ENCODE results near the gene RNF31.

Gene RNF31

DNA sequence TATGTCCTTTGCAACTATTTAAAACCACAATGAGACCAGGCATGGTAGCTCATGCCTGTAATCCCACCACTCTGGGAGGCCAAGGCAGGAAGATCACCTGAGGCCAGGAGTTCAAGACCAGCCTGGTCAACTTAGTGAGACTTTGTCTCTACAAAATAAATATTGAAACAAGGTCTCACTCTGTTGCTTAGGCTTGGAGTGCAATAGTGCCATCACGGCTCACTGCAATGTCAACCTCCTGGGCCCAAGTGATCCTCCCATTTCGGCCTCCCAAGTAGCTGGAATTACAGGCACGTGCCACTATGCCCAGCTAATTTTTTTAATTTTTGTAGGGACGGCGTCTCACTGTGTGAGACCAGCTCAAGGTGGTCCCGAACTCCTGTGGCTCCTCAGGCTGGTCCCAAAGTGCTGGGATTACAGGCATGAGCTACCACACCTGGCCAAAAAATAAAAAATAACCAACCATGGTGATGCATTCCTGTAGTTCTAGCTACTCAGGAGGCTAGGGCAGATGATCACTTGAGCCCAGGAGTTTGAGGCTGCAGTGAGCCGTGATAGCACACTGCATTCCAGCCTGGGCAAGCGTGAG is 17.8 kb upstream of the RNF31 start:
- H3K4me3 ChIP-seq (ENCODE audit: low read depth, low read length) = no peak overlapping the region
- TF ChIP-seq, protein P1, sequence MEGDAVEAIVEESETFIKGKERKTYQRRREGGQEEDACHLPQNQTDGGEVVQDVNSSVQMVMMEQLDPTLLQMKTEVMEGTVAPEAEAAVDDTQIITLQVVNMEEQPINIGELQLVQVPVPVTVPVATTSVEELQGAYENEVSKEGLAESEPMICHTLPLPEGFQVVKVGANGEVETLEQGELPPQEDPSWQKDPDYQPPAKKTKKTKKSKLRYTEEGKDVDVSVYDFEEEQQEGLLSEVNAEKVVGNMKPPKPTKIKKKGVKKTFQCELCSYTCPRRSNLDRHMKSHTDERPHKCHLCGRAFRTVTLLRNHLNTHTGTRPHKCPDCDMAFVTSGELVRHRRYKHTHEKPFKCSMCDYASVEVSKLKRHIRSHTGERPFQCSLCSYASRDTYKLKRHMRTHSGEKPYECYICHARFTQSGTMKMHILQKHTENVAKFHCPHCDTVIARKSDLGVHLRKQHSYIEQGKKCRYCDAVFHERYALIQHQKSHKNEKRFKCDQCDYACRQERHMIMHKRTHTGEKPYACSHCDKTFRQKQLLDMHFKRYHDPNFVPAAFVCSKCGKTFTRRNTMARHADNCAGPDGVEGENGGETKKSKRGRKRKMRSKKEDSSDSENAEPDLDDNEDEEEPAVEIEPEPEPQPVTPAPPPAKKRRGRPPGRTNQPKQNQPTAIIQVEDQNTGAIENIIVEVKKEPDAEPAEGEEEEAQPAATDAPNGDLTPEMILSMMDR (IDR thresholded peaks at IDR 0.05; ENCODE audit: low read depth, low read length, missing control alignments) = no peak
- DNase-seq (ENCODE audit: low read depth) = no peak

DNA sequence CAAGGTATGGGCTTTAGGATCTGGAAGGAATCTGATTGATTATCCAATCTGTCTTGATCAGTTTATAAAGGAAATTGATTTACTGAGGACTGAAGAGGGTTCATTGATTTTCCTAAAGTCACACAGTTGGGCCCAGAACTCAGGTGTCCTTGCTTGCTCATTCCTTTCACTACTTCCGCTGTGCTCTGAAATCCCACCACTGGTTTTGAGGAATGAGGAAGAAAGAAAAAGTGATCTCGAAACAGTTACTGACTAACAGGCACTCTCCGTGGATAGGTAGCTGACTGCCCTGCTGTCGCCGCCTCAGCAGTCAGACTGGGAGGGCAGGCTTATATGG is 16.9 kb upstream of the RNF31 start, which contains the start of gene FITM1:
TSS of gene FITM1 (plus strand) at position 280 of the 337 bp plus-strand sequence. CDS start 905 bp downstream, outside the sequence.
- DNase-seq (ENCODE audit: low read depth) = no peak
- TF ChIP-seq, protein P1 (IDR thresholded peaks at IDR 0.05; ENCODE audit: low read depth, low read length, missing control alignments) = no peak
- H3K4me3 ChIP-seq (ENCODE audit: low read depth, low read length) = no peak within 1 kb of the TSS

DNA sequence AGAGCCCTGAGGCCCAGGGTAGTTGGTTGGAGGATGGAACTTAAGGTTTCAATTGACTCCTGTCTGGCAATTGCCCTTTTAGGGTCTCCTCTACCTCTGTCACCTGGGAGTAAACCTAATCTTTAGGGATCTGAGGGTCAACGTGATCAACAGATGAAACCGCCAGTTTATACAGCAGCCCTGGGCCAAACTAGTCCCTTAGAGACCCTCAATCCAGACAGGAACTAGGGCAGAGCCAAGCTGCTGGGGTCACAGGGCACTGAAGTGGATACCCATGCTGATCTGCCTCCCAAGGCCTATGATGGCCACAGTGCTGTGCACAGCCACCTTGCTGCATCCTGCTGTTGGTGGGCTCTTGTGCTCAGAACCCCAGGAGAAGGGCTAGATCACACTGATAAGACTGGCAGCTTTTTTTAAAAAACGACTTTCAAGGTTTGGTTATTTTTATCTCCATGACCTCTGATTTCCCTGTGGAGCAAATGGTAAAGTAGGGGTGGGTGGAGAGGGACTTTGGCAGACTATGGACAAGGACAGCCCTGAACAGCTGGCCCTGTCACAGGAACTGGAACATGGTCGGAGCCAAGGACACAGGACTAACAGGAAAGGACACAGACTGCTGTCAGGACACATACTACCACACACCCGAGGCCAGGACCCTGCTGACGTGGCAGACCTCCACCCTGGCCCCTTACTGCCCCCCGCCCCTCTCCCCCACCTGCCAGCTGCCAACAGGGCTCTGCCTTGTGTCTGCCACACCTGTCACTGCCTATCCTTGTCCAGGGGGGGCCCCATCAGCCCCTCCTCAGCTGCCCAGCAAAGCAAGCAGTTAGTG is 16.4 kb upstream of the RNF31 start:
- DNase-seq (ENCODE audit: low read depth) = no peak
- TF ChIP-seq, protein P1 (IDR thresholded peaks at IDR 0.05; ENCODE audit: low read depth, low read length, missing control alignments) = no peak
- H3K4me3 ChIP-seq (ENCODE audit: low read depth, low read length) = no peak overlapping the region

DNA sequence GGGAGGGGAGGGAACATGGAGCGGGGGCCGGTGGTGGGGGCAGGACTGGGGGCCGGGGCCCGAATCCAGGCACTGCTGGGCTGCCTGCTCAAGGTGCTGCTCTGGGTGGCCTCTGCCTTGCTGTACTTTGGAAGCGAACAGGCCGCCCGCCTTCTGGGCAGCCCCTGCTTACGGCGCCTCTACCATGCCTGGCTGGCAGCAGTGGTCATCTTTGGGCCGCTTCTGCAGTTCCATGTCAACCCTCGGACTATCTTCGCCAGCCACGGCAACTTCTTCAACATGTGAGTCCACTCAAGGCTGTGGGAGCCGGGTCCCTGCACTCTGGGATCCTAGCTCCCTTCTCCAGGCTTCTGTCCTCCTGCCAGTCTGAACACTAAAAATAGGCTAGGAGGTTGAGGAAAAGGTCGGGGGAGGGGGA is 15.7 kb upstream of the RNF31 start:
- no peak overlapping the region for H3K4me3 ChIP-seq (ENCODE audit: low read depth, low read length)
- DNase-seq (ENCODE audit: low read depth) = no peak
- TF ChIP-seq, protein P1 (IDR thresholded peaks at IDR 0.05; ENCODE audit: low read depth, low read length, missing control alignments) = no peak

DNA sequence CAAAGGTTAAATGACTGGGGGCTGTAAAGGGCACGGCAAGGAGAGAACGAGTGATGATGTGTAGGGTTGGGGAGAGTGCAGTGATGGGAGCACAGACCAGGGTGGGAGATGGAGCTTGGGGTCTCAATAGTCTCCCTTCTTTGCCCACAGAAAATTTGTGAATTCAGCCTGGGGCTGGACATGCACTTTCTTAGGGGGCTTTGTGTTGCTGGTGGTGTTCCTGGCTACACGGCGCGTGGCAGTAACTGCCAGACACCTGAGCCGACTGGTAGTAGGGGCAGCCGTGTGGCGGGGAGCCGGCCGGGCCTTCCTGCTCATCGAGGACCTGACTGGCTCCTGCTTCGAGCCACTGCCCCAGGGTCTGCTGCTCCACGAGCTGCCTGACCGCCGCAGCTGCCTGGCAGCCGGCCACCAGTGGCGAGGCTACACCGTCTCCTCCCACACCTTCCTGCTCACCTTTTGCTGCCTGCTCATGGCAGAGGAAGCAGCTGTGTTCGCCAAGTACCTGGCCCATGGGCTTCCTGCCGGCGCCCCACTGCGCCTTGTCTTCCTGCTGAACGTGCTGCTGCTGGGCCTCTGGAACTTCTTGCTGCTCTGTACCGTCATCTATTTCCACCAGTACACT is 15.1 kb upstream of the RNF31 start:
- DNase-seq (ENCODE audit: low read depth) = no peak
- no peak overlapping the region for H3K4me3 ChIP-seq (ENCODE audit: low read depth, low read length)
- TF ChIP-seq, protein P1 (IDR thresholded peaks at IDR 0.05; ENCODE audit: low read depth, low read length, missing control alignments) = no peak

DNA sequence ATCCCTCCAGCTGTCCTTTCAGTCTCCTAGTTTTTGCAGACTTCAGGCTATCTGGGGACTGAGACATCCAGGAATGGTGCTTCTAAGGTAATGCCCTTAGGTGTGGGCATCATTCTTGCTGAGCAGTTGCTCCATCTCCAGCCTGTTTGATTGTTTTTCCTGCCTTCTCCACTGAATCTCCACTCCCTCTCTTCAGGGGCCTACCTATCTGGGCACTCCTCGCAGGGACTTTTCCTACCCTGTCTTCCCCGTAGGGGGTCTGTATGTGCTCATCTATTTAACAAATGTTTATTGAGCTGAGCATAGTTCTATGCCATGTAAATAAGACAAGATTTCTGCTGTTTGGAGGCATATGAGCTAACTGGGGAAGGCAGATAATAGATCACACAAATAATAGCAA is 14.3 kb upstream of the RNF31 start:
- H3K4me3 ChIP-seq (ENCODE audit: low read depth, low read length) = no peak overlapping the region
- TF ChIP-seq, protein P1 (IDR thresholded peaks at IDR 0.05; ENCODE audit: low read depth, low read length, missing control alignments) = no peak
- no peak for DNase-seq (ENCODE audit: low read depth)
